NCI-H2196 treated with DMSO at 0.1 percent for 48 hours (cell line): ENCODE measurements around the gene CATSPER3.

Experiments
- DNase-seq: peaks from one replicate; lab custom pipeline; 2025; ENCODE audit not compliant: unreplicated experiment; lab: John Stamatoyannopoulos, UW

The CATSPER3 gene

DNA sequence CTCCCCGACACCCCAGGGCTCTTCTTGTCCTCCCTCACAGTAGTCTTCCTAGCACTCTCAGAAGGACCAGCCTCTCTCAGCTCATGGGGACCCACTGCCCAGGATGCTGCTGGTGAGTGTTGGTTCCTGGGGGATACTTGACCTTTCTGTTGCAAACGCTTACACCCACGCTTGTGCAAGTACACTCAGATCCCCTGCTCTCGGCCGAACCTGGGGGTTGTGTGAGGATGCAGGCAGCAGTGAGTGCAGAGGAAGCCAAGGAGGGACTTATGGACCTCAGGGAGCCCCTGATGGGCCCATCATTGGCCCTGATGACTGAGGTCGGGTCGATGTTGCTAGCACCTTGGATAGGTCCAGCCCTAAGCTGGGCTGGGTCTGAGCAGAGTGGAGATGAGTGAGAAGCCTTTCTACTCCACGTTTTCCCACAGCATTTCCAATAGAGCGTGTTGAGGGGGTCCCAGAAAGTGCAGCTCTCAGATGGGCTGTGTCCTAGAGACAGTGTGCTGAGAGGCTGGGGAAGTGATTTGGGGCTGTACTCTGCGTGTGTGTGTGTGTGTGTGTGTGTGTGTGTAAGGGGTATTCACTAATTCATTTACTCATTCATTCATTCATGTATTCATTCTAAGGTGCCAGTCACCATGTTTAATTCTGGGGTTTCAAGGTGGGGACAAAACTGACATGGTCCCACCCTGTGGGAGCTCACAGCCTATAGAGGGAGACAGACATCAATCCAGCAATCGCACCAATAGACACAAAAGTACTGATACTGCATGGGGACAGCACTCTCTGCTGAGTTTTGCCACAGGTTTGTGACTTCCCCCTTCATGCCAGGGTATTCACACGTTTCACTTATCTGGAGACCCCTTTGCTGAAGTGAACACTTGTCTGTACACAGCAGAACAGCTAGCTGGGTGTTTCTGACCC lies 91.6 kb downstream of the CATSPER3 start:
- no peak for DNase-seq

- no peak for DNase-seq
Observed at GRCh38 chr5:135060021-135060420, 92.3 kb downstream of the CATSPER3 start.

- DNase-seq: no peak
Observed at GRCh38 chr5:135061001-135061400, 93.3 kb downstream of the CATSPER3 start.
